NCI-H69 (cell line): ENCODE results near the gene TNS4.
"Not testable (repeated sequence)": the region's sequence is repeated elsewhere in the genome, so short reads cannot be mapped to it uniquely, and the experiment has no call there.

Experiments used
- DNase-seq: peaks from one replicate; lab custom pipeline; 2025; lab: John Stamatoyannopoulos, UW

TNS4 gene

GRCh38 chr17:40501499-40501911 lies at the start of gene TNS4:
Gene TNS4, minus strand, starts transcription at chr17:40501623. Its CDS starts 5,198 bp downstream, at chr17:40496425.
- DNase-seq: peak; percentile 62

- no peak for DNase-seq
Observed at GRCh38 chr17:40550608-40551007, 49.2 kb upstream of the TNS4 start.

GRCh38 chr17:40548982-40549685 lies 47.7 kb upstream of the TNS4 start:
- peak; percentile 75 for DNase-seq

- peak; percentile 52 for DNase-seq
Observed at GRCh38 chr17:40548491-40548981, 47.1 kb upstream of the TNS4 start.

GRCh38 chr17:40547785-40548478 lies 46.5 kb upstream of the TNS4 start:
- DNase-seq: no peak

GRCh38 chr17:40547079-40547784 lies 45.8 kb upstream of the TNS4 start:
- DNase-seq: peak; percentile 98

- not testable (repeated sequence) for DNase-seq
Observed at GRCh38 chr17:40546497-40546896, 45.1 kb upstream of the TNS4 start.

- DNase-seq: no peak
Observed at GRCh38 chr17:40545660-40546059, 44.2 kb upstream of the TNS4 start.

- DNase-seq: peak; percentile 40
Observed at GRCh38 chr17:40542558-40543411, 41.4 kb upstream of the TNS4 start.

- DNase-seq: peak; percentile 69
Observed at GRCh38 chr17:40541873-40542557, 40.6 kb upstream of the TNS4 start.

GRCh38 chr17:40541060-40541872 lies 39.8 kb upstream of the TNS4 start:
- no peak for DNase-seq

GRCh38 chr17:40540448-40540847 lies 39.0 kb upstream of the TNS4 start:
- DNase-seq: no peak

GRCh38 chr17:40539711-40540411 lies 38.4 kb upstream of the TNS4 start:
- DNase-seq: no peak

- DNase-seq: no peak
Observed at GRCh38 chr17:40538936-40539705, 37.7 kb upstream of the TNS4 start.

- peak; percentile 4 for DNase-seq
Observed at GRCh38 chr17:40538019-40538935, 36.9 kb upstream of the TNS4 start.

- peak; percentile 10 for DNase-seq
Observed at GRCh38 chr17:40536295-40537171, 35.1 kb upstream of the TNS4 start.

GRCh38 chr17:40535924-40536294 lies 34.5 kb upstream of the TNS4 start:
- DNase-seq: no peak
